IPS-11a (cell line): ENCODE data around the gene CLCNKA.
"Not testable (repeated sequence)": the region's sequence is repeated elsewhere in the genome, so short reads cannot be mapped to it uniquely, and the experiment has no call there.

ENCODE experiments used
- H3K4me3 ChIP-seq: one replicate; pipeline ENCODE4 v1.5.1; 2013; ENCODE audit warnings: low read depth, low read length, control low read depth

CLCNKA gene

DNA sequence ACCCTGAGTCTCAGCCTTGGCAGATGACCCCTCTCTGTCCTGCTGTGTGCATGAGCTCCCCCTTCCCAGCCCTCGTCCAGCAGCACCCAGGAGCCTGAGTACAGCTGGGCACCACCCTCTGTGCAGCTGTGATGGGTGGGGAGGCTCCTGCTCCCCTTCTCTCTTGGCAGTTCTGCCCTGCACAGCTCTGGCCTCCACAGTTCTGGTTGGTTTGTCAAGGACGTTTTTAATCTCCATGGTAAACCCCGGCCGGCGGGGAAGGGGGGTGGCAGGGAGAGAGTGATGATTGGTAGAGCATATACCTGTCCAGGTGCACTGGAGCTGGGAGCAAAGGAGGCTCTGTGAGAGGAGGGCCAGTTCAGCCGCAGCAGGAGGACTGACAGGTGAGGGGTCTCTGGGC lies at the start of gene CLCNKA:
Gene CLCNKA (plus strand): TSS at position 356 of the 400 bp plus-strand sequence. CDS start 584 bp downstream, outside the sequence.
- H3K4me3 ChIP-seq: no peak within 1 kb of the TSS

DNA sequence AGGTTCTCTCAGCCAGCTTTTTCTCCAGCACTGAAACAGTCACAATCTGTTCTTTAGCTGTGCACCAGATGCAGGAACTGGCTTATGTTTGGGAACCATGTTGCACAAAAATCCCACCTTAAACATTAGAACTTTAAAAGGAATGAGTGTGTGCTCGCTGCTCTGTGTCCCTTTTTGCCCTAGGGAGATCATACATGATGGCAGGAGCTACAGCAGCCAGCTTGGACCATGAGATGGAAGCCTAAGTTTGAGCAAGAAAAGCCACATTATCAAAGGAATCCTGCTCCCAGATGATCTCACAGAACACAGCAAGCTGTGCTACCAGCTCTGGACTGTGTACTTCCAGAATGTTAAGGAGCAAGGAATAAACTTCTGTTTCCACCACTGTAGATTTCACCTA lies 49.4 kb upstream of the CLCNKA start:
- H3K4me3 ChIP-seq: no peak overlapping the region

DNA sequence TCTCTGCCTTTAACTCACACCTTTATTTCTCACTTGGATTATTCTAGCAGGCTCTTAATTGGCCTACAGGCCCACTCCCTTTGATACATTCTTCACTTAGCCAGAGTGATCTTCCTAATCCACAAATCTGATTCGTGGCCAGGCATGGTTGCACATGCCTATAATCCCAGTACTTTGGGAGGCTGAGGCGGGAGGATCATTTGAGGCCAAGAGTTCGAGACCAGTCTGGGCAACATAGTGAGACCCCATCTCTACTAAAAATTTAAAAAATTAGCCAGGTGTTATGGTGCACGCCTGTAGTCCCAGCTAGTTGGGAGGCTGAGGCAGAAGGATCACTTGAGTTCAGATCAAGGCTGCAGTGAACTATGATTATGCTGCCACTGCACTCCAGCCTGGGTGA lies 48.1 kb upstream of the CLCNKA start:
- no peak overlapping the region for H3K4me3 ChIP-seq

DNA sequence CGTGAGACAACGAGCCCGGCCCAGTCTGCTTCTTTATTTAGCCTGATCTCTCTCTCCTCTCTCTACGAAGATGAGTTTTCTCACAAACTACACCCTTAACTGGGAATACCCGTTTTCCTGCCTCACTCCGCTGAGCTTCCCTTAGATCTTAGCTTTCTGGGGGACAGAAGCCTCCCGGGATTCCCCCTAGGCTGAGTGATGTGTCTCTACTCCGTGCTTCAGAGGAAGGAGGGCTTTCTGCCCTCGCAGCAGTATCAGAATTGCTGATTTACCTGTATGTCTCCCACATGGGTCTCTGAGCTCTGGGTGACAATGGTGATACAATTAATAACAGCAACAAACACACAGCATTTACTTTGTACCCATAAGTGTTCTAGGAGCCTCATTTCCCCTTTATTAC lies 47.0 kb upstream of the CLCNKA start:
- peak overlapping the region; percentile 49 for H3K4me3 ChIP-seq

DNA sequence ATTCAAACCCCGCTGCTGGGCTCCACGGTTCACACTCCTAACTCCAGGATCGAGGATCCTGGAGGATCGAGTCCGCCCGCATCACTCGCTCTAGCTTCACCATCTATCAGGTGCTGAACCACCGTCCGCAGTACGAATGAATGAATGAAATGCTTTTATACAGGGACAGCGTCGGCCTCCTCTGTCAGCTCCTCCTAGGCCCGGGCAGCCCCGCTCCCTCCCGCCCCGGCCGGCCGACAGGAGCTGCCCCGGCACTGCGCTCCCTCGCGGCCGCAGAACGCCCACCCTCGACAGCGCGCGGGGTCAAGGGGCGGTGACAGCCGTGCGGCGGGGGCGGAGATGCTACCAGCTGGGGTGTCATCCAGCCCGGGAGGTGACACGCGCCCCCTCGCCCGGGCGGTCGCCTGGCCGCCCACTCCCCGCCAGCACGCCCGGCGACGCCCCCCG lies 46.5 kb upstream of the CLCNKA start:
- H3K4me3 ChIP-seq: peak overlapping the region; percentile 49

DNA sequence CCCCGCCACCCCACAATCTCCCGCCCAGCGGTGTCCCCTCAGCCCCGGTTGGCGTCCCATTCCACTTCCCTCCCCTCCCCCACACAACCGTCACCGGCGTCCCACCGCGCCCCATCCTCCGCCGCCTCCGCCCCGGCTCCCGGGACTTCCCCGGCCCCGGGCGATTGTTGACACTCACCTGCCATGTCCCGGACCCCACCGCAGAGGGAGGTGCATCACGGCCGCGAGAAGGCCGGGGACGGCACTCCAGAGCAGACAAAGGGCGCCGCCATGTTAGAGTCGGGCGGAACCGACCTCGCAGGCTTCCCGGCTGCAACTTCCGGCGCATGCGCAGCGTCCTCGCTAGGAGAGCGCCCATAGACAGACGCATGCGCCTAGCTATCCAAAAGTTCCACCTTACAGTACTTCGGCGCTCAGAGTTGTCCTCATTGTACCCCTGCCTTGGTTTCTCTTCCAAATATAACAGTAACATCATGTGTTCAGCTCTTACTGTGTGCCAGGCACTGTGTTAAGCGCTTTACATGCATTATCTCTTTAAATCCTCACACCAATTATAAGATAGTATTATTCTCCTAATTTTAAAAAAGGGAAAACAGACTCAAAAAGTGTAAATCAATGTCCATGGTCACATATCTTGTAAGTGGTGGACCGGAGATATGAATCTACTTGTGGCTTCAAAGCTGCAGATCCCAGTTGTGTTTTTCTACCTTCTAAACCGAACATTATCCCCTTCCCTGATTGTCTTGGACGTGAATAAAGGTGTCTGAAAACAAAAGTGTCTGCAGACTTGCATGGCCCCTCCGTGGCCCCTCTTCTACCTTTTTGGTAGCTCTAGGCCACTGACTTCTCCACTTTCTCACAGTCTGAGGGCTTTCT lies 45.8 kb upstream of the CLCNKA start, which contains the start of gene ZBTB17:
Gene ZBTB17 (minus strand): TSS at position 297 of the 876 bp plus-strand sequence. CDS start 27,606 bp downstream, outside the sequence.
- H3K4me3 ChIP-seq: peak within 1 kb of the TSS; percentile 49

DNA sequence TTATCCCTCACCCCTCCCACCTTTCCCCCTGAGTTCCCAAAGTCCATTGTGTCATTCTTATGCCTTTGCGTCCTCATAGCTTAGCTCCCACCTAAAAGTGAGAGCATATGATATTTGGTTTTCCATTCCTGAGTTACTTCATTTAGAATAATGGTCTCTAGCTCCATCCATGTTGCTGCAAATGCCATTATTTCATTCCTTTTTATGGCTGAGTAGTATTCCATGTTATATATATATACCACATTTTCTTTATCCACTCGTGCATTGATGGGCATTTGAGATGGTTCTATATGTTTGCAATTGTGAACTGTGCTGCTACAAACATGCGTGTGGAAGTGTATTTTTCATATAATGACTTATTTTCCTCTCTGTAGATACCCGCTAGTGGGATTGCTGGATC lies 43.9 kb upstream of the CLCNKA start:
- not testable (repeated sequence) for H3K4me3 ChIP-seq

DNA sequence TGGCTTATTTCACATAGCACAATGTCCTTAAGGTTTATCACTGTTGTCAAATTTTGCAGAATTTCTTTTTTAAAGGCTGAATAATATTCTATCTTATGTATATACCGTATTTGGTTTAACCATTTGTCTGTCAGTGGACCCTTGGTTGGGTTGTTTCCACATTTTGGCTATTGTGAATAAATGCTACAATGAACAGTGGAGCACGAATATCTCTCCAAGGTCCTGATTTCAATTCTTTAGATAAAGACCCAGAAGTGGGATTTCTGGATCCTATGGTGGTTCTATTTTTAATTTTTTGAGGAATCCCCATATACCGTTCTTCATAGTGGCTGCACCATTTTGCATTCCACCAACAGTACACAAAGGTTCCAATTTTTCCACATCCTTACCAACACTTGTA lies 40.2 kb upstream of the CLCNKA start:
- H3K4me3 ChIP-seq: no peak overlapping the region

DNA sequence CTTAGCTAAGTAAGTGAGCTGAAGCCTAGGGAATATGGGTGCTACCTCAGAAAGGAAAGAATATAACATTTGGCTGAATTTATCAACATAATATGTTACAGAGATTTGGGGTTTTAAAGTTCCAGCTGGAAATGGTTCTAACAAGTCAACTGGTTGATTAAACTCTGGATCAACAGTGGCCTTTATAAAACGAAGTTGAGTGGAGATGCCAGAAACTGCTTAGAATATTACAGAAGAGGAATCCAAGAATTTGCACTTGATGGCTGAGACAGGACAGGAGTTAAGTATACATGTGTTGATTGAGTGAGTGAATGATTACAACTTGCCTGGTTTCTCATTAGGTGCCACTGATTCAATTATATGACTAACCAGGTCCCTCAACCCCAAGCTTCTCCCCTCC lies 38.6 kb upstream of the CLCNKA start:
- H3K4me3 ChIP-seq: no peak overlapping the region

DNA sequence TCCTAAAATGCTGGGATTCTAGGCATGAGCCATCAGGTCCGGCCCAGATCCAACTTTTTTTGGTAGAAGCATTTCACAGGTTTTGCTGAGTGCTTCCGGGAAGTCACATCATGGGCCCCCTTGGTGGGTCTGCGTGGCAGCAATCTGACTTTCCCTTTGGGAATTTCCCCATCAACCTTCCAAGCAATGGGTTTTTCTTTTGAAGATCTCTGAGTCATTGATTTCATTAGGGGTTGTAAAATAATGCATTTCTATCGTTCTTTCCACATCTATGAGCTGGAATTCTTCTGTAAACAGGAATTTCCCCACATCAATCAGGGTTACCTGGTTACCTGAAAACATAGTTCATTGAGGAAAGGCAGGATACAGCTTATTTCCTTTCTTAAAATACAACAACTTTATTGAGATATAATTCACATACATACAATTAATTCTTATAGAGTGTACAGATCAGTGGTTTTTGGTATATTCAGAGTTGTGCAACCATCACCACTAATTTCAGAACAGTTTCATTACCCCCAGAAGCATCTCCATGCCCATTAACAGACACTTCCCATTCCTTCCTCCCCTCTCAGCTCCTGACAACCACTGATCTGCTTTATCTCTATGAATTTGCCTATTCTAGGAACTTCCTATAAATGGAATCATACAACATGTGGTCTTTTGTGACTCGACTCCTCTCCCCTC lies 36.1 kb upstream of the CLCNKA start:
- H3K4me3 ChIP-seq: no peak overlapping the region

DNA sequence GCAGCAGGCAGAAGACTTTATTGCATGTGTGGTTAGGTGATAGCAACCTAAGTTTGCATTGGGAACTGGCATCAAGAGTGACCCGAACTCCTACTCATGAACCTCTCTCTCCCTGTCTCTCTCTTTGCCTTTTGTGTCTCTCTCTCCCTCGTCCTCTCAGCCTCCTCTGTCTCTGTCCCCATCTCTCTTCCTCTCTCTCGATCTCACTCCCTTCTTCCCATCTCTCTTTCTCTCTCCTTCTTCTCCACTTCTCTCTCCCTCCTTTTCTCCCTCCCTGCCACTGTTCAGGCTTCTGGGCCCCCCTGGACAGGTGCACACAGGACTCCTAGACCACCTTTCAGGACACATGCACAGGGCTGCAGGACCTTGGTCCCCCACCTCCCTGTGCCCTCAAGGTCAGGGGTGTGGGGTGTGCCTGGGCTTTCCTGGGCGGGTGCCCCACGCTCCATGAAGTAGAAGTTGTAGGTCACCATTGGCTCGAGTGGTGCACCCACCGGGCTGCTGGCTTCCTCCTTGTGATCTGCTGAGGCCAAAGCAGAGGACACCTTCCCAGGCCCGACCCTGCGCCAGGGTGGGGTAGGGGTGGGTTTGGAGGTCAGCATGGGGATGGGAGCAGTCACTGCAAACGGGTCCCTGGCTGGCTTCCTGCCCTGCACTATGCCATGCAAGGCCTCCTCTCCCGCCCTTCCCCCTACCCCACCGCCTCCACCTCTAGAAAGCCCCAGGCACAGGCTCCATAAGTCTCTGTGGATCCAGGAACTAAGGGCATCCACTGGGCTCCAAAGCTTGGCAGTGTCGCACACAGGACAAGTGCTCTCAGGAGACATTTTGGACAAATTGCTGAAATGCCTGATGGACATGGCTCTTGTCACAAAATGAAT lies 32.7 kb upstream of the CLCNKA start:
- H3K4me3 ChIP-seq: no peak overlapping the region

DNA sequence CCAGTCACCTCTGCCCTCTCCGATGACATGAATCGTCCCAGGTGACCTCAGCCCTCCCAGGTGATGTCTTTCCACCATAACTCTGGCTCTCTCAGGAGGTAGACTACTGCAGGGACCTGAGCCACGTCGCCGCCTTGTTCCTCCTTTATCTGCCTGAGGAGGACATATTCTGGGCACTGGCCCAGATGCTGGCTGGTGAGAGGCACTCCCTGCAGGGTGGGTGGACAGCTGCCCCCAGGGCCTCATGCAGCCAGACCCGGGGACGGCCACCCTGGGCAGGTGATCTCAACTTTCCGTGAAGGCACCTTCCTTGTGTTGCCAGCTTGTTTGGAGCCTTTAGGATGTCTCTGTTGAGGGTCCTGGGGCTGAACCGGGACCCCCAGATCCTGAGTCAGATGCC lies 32.1 kb upstream of the CLCNKA start:
- no peak overlapping the region for H3K4me3 ChIP-seq

DNA sequence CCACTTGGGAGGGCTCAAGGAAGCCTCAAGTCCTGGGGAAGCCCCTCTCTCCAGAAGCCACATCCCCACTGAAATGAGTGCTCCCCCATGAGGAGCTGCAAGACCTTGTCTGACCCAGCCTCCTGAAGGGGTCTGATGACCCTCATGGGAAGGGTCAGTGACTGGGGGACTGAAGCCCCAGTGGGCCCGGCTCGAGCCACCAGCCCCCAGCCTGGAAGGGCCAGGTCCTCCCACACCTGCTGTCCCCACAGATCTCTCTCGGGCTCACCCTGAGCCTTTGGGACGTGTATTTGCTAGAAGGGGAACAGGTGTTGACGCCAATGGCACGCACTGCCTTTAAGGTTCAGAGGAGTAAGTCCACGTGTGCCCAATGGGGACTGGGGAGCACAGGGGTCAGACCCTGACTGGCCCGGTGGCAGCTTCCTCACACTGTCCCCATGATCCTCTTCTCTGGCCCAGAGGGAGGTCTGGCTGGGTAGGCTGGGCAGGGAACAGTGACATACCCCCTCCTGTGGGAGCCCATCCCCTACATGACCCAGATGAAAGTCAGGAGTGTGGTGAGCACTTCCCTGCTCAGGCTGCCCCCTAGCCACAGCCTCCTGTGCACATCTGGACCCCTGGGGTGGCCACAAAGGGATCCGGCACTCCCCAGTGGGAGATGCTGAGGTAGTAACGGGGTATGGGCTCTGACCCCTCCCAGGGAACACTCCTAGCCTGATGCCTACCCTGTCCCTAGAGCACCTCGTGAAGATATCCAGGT lies 30.2 kb upstream of the CLCNKA start:
- no peak overlapping the region for H3K4me3 ChIP-seq

DNA sequence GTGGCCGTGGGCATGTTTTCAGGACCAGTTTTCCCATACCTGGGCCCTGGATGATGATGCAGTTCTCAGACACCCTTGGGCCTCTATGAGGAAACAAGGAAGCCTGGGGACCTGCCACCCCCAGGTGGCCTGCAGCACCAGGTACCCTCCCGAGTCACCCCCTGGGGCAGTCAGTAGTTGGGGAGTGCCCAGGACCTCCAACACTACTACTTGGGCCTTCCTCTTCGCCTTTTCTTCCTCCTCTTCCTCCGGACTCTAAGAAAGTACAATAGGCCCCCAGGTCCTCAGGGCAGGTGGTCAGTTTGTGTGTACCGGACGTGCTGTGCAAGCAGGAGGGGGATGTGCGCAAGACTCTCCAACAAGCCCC lies 29.7 kb upstream of the CLCNKA start:
- no peak overlapping the region for H3K4me3 ChIP-seq

DNA sequence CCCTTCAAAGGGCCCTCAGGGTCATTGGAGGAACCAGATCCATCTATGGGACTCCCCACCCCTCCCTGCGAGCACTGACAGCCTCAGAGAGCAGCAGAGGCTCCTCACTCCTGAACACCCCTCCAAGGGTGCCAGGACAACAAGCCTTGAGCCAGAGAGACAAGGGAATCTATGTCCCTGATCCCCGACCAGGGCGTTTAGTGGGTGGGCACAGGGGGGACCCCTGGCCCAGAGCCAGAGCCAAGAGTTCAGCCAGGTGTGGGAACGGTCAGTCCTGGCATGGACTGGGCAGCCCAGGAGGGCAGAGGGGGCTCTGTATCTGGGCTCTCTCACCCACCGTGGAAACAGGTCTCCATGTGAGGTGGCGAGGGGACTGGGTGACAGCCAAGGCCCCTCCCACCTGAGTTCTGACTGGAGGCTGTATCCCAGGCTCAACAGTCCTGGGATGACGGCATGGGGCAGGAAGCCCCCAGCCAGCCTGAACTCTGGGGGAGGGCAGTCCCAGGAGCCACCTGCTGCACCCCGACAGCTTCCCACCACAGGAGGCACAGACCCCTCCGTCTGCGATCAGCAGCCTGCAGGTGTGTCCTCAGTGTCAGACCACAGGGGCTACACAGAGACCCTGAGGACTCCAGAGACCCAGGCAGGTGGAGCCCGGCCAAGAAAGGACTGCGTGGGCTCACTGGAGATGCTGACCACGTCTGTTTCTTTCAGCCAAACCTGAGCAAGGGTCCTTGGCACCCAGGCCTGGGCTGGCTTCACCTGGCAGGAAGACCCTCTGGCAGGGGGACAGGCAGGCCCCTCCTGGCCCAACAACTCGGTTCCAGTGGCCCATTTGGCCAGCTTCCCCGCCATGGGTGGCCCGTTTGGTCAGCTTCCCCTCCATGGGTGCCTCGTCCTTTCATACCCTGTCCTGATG lies 29.0 kb upstream of the CLCNKA start:
- H3K4me3 ChIP-seq: no peak overlapping the region

DNA sequence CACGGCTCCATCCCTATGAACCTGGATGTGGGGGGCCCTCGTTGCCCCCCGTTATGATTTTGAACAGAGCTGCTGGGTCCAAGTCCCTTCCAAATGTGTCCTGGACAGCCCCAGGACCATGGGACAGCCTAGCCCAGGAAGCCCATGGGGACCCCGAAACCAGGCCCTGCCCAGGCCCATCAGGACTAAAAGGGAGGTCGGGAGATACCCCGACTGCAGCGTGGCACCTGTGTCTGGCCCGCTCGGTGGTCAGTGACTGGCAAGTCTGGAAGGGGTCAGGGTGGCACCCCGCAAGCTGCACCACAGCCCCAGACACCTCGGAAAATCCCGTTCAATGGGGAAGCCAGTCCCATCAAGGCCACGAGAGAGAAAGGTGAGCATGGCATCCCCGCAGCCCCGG lies 28.2 kb upstream of the CLCNKA start:
- no peak overlapping the region for H3K4me3 ChIP-seq

DNA sequence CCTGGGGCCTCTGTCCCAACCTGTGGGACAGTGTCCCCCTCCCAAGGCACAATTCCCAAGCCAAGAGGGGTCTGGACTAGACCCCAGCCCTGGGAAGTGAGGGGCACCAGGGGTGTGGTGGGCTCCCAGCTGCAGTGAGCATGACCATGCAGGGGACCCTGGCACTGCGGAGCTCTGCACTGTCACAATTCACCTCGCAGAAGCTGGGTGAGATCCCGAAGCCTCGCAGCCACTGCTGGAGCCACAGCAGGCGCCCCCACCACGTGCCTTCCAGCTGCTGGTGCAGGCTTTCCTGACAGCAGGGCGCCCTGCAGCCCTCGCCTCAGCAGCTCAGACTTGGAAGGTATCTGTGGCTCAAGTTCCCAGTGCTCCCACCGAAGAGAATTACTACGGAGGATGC lies 27.8 kb upstream of the CLCNKA start:
- no peak overlapping the region for H3K4me3 ChIP-seq

DNA sequence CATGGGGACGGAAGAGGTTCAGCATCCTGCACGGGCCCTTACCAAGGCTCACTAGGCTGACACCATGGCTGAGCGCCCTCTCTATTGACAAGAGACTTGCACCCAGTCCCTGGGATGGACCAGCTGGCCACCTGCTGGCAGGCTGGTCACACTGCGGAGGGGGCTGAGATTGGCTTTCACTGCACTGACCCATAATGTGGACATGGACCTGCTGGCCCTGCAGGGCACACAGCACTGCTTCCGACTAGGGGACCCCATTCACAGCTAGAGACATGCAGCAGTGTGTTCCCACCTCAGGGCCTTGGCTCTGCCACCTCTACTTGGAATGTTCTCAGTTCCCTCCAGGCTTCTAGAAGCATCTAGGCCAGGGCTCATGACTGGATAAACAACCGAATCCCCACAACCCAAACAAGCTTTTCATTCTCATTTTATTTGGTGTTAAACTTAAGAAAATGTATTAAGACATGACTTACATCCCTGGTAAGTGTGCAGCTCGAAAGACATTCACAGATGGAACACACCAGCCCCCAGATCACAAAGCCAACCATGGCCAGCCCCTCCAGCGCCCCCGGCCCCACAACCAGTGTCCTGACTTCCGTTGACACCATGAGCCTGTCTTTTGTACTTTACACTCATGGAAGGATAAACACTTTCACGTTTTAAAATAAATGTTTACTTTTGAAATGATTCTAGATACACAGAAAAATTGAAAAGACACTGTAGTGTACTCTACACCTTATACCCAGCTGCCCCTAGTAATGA lies 27.1 kb upstream of the CLCNKA start:
- H3K4me3 ChIP-seq: no peak overlapping the region
